GM23338 (cell line): ENCODE results near the gene SLC43A3.

ENCODE experiments used
- CTCF ChIP-seq, 2 experiments: fragments of 200-600 bp in 1 of 2; sonication (generic) in 1 of 2; conservative IDR thresholded peaks; 2 replicates each; pipeline versions ENCODE4 v1.5.1 to v1.6.1; 2016 to 2017; ENCODE audit warnings: antibody characterized with exemption in 2 of 2, low read depth in 2 of 2, mild to moderate bottlenecking in 2 of 2, moderate library complexity in 1 of 2
- EZH2 ChIP-seq: fragments of 200-600 bp; sonication (generic); IDR thresholded peaks from one replicate; pipeline ENCODE4 v1.8.0; 2017; ENCODE audit warnings: antibody characterized with exemption, mild to moderate bottlenecking, low read depth; ENCODE audit not compliant: unreplicated experiment
- EZH2phosphoT487 ChIP-seq: fragments of 200-600 bp; sonication (generic); IDR thresholded peaks from one replicate; pipeline ENCODE4 v1.8.1; 2018; ENCODE audit warnings: antibody characterized with exemption; ENCODE audit not compliant: unreplicated experiment
- JUNB ChIP-seq: IDR thresholded peaks from one replicate; pipeline ENCODE4 v1.6.1; 2016; ENCODE audit warnings: antibody characterized with exemption; ENCODE audit not compliant: unreplicated experiment
- POLR2AphosphoS5 ChIP-seq: IDR thresholded peaks from 2 replicates; pipeline ENCODE4 v1.6.1; 2016; ENCODE audit warnings: antibody characterized with exemption, low read depth

GRCh38 chr11:57463671-57464538 is 37.0 kb upstream of the SLC43A3 start:
- TF ChIP-seq EZH2 (no peak), CTCF (conservative IDR thresholded peaks at IDR 0.05; ENCODE audit: low read depth in 2 of 2) (no peak), JUNB (no peak), POLR2AphosphoS5 (no peak), EZH2phosphoT487 (no peak)
